B cell (primary cell): ENCODE measurements around the gene GNG3.

Source experiments
- CTCF ChIP-seq: fragments of 200-600 bp; IDR thresholded peaks from one replicate; pipeline ENCODE4 v1.8.0; 2022; ENCODE audit warnings: antibody characterized with exemption, mild to moderate bottlenecking
- EZH2 ChIP-seq: IDR thresholded peaks from 2 replicates; pipeline ENCODE4 v1.6.1; 2012; ENCODE audit warnings: borderline replicate concordance, low read depth, mild to moderate bottlenecking, moderate library complexity, low read length; ENCODE audit not compliant: insufficient read depth, poor library complexity, severe bottlenecking

- no peak for TF ChIP-seq CTCF
- no peak for TF ChIP-seq EZH2
Measured at GRCh38 chr11:62727872-62728170, 20.3 kb downstream of the GNG3 start.
